GM18499 (cell line): ENCODE measurements around the gene MPPE1.
"Not testable (repeated sequence)": the region's sequence is repeated elsewhere in the genome, so short reads cannot be mapped to it uniquely, and the experiment has no call there.

ENCODE experiments used
- ATAC-seq: cut with Tn5 transposase; IDR thresholded peaks from one replicate; pipeline ENCODE4 v1.9.1; 2021; ENCODE audit warnings: moderate number of reproducible peaks; ENCODE audit not compliant: insufficient read depth, unreplicated experiment

Gene MPPE1

GRCh38 chr18:11927497-11927896 is 19.4 kb upstream of the MPPE1 start:
- no peak for ATAC-seq

GRCh38 chr18:11925800-11926481 is 17.8 kb upstream of the MPPE1 start:
- no peak for ATAC-seq

GRCh38 chr18:11923450-11923849 is 15.3 kb upstream of the MPPE1 start:
- no peak for ATAC-seq

DNA sequence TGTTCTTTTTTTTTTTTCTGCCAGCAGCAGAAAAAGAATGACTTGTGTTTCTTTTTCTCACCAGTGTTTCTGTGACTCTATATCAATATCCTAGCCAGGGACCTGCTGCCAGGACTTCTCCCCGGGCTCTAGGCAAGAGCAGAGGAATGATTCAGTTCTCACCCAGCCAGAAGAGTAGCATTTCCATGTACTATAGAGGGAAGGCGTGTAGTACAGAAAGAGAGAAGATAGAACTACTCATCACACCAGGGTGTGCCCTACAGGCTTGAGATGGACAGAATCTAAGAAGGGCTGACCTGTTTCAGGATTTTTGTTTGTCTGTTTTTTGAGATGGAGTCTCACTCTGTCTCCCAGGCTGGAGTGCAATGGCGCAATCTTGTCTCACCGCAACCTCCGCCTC is 11.4 kb upstream of the MPPE1 start:
- not testable (repeated sequence) for ATAC-seq

DNA sequence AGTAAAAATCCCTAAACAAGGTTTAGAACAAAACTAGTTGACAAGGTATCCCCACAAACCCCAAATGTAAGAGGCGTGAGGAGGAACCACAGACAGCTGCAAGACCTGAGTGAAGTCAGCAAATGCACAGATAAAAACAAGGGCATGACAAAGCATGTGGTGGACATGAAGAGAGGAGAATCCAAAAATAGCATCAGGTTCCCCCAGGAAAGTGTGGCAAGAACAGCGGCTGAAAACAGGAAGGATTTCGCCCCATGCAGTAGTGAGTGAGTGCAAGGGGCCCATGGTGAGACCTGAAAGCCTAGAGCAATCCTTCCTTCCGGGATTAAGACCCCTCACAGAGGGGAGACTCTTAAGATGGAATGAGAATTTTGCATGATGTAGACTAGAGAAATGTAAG is 8.8 kb upstream of the MPPE1 start:
- ATAC-seq, result not testable (repeated sequence)

DNA sequence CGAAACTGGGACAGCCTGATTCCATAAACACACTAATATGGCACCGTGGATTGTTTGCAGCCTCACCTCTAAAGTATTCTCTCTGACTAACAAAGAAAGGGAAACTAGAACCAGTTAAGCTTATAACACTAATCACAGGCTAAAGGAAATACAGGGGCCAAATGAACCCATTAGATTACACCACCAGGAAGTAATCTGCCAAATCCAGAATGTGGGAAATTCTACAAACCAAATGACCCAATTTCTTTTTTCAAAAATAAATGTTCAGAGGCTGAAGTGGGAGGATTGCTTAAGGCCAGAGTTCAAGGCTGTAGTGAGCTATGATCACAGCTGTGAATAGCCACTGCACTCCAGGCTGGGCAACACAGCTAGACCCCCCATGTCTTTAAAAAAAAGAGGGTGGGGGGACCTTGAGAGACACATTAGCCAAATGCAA is 1.5 kb upstream of the MPPE1 start:
- no peak for ATAC-seq

DNA sequence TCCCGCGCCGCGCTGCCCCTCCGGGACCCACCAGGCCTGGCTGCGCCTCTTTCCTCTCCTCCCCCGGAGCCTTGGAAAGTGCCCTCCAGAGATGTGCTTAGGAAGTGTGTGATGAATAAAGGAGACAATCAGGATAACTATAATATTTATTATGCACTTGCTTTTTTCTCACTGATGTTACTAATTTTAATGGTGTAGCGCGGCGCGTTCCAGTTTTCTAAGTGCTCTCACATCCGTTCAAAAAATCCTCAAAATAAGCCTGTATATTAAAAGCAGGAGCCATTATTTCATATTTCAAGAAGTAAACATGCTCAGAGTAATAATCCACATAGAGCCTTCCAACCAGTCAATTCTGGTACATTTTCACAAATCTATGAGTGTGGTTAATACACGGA is 941 bp upstream of the MPPE1 start:
- no peak for ATAC-seq

DNA sequence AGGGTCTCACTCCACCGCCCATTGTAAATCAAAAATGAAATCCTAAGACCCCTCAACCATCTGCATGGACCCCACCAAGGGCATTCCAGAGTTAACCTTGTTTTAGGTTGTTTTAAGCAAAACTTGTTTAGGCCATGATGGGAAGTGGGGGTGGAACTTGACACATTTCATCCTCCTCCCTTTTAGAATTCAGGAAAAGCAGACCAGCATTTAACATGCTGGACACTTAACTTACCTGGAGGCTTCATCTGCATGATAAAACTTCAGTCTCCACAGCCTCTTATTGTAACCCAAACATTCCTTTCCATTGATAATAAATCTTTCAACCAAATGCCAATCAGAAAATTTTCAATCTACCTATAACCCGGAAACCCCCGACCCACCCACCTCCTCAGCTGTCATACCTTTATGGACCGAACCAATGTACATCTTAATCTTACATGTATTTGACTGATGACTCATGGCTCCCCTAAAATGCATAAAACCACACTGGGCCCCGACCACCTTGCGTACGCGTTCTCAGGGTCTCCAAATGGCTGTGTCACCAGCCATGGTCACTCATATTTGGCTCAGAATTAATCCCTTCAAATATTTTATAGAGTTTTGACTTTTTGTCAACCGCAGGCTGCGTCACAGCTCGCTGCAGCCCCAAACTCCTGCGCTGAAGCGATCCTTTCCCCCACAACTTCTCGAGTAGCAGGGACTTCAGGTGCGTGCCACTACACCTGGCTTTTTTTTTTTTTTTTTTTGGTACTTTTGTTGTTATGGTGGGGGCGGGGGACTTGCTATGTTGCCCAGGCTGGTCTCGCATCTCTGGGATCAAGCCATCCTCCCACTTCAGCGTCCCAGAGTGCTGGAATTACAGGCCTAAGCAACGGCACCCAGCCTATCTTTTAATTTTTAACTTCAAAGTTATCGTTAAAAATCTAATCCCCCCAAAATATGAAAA is 917 bp downstream of the MPPE1 start:
- ATAC-seq, result no peak

GRCh38 chr18:11906176-11906575 is 1.9 kb downstream of the MPPE1 start:
- ATAC-seq, result no peak

DNA sequence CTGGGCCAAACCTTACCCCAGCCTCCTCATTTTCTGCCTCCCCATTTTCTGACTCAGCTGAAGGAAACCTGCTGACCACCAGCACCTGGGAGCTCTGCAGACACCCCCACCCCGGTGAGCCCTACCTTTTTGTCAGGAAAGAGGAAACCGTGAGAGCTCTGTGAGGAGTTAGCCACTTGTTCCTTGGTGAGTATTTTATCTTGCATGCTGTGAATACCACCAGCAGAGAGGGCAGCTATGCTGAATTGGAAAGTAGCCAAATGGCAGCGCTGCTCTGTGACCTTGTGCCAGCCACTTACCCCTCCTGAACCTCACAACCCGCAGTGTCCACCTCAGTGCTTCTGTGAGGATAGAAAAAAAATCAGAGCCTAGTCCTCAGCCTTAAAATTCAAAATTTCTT is 2.5 kb downstream of the MPPE1 start:
- no peak for ATAC-seq

DNA sequence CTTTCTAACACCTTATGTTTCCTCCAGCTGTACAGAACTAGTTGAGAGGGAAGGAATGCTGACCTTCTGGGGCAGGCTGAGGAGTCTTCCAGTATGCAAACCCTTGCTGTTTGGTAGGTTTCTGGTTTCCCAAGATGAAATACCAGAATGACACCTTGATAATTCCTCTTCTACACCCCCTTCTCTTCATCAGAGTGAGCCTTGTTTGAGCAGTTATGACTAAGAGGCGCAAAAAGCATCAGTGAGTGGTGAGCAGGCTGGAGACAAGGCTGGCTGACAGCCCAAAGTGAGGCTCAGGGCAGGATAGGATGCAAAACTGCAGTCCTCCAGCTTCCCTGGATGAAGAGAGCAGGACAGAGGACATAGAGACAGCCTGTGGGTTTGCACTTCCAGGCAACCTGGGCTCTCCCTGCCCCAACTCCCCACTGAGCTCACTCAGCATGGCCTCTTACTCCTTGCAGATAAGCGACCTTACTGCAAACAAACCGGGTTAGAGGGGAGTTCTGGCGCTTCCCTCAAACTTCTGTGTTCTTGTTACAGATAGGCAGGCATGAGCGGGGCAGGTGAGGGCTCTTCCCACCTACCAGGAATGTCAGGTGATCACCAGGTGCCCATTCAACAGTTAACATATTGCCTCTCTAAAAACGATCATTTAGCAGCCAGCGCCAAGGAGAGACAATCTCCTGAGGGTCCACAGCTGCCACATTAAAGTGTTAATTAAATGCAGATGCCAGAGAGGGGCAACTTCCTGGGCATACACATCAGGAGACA is 5.4 kb downstream of the MPPE1 start:
- ATAC-seq, result no peak

DNA sequence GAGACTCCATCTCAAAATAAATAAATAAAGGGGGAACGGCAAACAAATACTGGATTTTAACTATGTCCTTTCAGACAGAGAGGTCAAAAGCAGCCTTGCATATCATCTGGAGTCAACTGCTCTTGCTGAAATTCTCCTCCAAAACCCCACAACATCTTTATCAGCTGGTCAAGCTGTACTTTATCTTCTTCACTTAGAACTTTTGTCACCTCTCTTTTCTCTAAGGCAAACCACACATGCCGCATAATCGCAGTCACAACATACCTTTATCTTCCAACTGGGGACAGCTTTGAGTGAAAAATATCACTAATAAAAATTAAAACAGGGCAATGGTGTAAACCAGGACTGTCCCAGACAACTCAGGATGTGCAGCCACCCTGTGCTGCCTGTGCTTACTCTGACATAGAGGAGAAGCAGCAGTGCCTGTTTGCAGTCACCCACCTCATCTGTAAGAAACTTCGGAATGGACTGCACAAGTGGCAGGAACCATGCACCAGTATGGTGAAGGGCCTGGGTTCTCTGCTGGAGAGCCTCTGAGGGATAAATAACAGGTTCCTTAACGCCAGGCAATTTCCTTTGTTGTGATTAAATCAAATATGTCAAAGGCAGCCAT is 6.2 kb downstream of the MPPE1 start:
- no peak for ATAC-seq

GRCh38 chr18:11899063-11899462 is 9.1 kb downstream of the MPPE1 start:
- ATAC-seq, result no peak

GRCh38 chr18:11897781-11898180 is 10.3 kb downstream of the MPPE1 start:
- ATAC-seq, result no peak

GRCh38 chr18:11892438-11892837 is 15.7 kb downstream of the MPPE1 start:
- ATAC-seq, result not testable (repeated sequence)

DNA sequence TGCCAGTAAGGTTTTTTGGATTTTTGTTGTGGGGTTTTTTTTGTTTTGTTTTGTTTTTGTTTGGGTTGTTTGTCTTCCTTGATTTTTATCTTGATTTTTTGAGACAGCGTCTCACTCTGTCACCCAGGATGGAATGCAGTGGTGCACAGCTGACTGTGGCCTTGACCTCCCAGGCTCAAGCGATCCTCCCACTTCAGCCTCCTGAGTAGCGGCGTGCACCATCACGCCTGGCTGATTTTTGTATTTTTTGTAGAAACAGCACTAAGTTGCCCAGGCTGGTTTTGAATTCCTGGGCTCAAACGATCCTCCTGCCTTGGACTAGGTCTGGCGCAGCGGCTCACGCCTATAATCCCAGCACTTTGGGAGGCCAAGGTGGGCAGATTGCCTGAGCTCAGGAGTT is 16.4 kb downstream of the MPPE1 start:
- no peak for ATAC-seq

DNA sequence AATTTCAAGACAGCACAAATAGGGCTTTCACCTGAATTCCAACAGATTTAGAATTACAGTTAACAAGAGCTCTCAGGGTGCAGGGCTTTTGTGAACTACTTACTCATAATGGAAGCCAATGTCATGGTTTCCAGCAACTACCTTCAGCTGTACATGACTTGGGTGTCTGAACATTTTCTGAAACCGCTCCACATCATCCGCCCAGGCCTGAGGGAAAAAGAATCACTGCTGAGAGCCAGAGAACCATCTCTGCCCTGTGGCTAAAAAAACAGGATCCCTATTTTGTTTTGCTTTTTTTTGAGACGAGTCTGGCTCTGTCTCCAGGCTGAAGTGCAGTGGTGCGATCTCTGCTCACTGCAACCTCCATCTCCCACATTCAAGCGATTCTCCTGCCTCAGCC is 18.8 kb downstream of the MPPE1 start:
- ATAC-seq, result no peak

DNA sequence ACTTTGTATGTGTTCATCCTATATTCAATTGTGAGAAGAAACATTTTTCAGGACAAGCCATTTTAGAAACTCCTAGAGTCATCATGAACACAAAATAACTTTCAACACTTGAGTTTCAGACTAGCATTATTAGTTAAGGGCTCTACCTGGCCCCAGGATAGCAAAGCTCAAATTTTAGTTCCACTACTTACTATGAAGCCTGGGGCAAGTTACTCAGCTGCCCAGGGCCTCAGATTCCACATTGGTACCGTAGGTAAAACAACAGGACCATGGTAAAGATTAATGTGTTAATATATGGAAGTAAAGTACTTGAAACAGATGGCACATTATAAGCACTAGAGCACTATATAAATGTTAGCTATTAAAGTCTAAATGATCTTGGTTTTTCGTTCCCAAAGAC is 19.4 kb downstream of the MPPE1 start:
- no peak for ATAC-seq

- ATAC-seq, result no peak
Observed at GRCh38 chr18:11887328-11888128, 20.6 kb downstream of the MPPE1 start.
